ENCODE measurements around the gene NAP1L1.

NAP1L1 gene, protein sequence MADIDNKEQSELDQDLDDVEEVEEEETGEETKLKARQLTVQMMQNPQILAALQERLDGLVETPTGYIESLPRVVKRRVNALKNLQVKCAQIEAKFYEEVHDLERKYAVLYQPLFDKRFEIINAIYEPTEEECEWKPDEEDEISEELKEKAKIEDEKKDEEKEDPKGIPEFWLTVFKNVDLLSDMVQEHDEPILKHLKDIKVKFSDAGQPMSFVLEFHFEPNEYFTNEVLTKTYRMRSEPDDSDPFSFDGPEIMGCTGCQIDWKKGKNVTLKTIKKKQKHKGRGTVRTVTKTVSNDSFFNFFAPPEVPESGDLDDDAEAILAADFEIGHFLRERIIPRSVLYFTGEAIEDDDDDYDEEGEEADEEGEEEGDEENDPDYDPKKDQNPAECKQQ

DNA sequence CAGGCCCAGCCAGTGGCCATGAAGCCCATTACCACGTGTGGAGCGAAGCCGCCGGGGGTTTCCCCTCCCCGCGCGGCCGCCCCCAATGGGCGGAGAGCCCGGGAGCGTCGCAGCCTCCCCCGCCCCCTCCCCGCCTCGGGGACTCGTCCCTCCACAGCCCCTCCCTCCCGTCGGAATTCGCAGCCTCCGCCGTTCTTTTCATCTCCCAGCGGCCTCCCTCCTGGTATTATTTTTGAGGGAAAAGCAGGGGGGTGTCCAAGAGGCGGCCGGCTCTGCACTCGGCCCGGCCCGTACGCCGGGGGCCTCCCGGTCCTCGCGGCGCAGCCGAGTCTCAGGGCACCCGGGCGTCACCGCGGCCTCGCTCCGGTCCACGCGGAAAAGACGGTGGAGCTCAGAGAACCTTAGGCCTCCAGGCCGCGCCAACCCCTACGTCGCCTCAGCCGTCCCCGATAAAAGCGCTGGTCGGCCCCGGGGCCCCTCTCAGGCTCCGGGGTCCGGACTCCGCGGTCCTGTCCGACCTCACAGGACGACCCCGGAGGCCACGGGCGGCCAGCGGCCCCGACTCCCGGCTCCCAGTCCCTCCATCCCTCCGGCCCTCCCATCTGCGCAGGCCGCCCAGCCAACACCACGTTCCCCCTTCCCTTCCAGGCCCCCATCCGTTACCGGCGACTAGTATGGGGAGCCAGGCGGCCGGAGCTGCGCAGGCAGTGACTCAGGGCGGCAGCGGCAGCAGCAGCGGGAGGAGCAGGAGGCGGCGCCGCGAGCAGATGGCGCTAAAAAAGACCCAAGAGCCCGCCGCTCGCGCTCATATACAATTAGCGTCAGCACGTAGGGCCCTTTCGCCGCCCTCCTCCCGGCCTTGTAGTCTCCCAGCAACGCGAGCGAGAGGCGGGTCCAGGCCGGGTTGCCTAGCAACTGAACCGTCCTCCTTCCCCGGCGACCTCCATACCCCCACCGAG is at the start of gene NAP1L1:
Gene NAP1L1 (minus strand): TSS at position 782 of the 959 bp plus-strand sequence. CDS start 10,466 bp downstream, outside the sequence.
- DNase-seq (ENCODE audit: low read depth), result peak; percentile 96

DNA sequence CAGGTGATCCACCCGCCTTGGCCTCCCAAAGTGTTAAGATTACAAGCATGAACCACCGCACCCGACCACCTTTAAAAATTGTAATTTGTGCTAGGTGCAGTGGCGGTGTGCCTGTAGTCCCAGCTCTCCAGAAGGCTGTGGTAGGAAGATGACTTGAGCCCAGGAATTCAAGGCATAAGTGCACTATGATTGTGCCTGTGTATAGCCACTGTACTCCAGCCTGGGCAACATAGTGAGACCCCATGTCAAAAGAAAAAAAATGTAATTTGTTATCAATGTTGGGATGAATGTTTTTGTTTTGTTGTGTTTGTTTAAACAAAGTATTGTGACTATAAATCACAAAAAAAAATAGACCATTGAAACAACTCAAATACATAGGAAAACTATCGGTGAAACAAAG is 43.1 kb upstream of the NAP1L1 start:
- no peak for DNase-seq (ENCODE audit: low read depth)

DNA sequence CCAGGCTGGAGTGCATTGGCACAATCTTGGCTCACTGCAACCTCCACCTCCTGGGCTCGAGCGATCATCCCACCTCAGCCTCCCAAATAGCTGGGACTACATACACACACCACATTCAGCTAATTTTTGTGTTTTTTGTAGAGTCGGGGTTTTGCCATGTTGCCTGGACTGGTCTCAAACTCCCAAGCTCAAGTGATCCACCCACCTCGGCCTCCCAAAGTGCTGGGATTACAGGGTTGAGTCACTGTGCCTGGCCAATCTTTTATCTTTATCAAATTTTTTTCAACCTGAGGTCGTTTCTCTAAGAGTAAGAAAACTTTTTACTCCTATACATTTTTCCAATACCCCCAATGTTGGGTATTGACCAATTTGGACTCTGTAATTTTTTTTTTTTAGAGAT is 40.0 kb upstream of the NAP1L1 start:
- DNase-seq (ENCODE audit: low read depth), result no peak

DNA sequence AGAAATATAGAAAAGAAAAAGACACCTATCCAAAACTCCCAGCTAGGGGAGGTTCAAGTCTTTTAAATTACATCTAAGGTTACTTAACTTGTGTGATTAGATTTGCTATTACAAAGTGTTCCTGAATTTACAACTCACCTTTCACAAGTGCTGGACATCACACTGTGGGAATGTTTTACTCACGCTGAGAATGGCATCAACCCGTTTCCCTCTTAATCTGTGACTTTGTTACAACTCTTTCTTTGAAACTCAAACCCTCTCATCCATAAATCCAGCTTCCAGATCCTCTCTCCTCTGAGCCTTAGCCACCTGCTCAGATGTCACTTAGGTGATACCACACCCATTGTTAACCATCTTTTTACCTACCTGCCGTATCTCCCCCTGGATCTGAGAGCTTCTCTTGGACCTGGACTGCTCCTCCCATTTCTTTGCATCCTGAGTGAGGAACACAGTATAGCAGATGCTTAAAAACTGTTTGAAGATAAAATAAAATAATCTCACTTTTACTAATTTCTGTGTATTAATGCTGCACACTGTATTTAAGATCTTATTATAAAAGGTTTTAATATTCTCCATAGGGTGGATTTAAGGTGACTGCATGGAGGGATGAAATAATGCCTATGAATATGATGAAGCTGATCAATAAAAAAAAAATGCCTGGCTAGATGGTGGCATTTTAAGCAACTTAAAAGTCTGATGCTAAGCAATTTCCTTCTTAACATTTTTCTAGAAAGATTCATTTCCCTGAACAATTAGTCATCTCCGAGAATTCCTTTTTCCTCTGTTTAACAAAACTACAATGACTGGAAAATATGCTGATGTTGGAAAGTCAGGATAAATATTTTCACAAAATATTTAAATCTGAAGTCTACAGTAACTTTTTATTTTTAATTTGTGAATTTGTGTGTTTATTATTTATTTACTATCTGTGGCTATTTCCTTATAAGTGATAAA is 39.1 kb upstream of the NAP1L1 start:
- DNase-seq (ENCODE audit: low read depth), result no peak

DNA sequence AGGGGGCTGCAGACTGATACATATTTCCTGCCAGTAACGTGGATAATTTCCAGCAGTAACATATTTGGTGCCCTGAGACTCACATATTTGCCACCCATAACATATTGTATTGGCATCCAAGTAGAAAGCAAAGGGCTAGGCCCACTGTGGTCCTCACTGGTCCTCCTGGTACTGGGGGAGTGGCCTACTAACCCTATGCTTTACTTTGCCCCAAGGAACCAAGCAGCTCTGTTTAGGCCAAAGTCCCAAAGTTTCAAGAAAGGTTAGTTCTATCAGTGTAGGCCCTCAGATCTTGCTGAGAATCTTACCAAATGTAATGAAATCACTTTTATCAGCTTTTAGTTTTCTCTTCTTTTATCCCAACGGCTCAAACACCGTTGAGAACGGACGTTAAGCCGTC is 35.4 kb upstream of the NAP1L1 start:
- DNase-seq (ENCODE audit: low read depth), result no peak

DNA sequence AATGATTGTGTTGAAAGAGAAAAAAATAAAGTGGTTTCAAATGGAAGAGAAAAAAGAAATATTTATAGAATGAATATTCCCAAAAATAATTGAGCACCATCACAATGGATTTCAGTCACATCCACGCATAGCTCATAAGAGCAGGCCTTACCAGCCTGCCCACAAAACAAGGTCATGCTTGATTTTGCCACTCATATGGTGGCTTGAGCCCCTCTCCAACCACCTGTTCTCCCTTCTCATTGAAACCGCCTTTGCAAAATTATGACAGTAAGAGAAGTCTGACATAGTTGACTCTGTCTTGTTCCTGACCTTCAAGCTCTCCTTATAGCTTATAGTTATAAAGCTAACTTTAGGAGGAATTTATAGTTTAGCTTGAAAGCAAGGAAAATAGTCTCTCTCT is 33.3 kb upstream of the NAP1L1 start:
- DNase-seq (ENCODE audit: low read depth), result no peak

DNA sequence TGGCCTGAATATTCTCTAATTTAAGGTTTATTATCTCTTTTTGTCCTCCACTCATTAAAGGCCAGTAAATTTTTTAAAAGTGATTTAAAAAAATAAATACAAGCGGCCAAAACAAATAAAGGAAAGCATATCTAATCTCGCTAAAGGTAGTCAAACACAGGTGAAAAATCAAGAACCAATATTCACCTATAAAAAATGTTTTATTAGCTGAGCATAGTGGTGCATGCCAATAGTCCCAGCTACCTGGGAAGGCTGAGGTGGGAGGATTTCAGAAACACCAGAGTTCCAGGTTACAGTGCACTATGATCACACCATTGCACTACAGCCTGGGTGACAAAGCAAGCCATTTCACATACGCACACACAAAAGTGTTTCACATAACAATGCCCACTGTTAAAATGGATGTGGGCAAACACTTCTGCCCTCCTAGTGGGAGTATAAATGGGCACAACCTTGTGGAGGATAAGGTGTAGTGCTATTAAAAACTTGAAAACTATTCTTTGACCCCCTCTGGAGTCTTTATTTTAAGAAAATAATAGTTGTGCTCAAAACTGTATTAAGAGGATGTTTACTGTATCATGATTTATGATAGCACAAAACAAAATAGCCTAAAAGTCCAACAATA is 32.7 kb upstream of the NAP1L1 start:
- DNase-seq (ENCODE audit: low read depth), result no peak

DNA sequence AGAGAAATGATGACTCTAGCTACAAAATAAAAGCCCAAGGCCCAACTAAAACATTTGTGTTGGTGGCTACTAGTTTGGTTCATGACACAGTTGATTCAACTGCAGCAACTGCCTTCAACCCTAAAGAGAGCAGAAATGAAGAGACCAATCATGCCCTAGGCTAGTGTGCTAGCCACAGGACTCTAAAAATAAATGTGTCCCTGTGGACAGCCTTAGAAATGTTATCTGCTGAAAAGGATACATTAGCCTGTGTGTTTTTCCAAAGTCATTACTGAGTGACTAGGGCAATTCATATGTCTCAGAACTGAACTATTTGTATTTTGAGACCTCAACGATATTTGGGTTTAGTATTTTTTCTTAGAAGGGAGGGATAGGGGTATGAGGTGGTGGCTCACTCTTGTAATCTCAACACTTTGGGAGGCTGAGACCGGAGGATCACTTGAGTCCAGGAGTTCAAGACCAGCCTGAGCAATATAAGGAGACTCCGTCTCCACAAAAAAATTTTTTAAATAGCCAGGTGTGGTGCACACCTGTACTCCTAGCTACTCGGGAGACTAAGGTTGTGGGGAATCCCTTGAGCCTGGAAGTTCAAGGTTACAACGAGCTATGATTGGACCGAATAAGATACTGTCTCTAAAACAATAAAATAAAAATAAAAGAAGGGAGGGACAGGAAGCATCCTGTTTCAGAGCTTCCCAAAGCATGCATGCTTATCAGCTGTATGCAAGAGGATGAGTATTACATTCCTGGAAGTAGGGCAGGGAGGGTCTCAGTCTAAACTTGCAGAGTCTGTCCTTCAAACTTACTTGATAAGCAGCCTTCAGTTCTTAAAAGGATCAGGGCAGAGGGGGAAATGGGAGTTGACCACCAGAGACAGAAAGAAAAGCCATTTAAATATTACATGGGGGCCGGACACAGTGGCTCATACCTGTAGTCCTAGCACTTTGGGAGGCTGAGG is 29.6 kb upstream of the NAP1L1 start:
- DNase-seq (ENCODE audit: low read depth), result no peak

DNA sequence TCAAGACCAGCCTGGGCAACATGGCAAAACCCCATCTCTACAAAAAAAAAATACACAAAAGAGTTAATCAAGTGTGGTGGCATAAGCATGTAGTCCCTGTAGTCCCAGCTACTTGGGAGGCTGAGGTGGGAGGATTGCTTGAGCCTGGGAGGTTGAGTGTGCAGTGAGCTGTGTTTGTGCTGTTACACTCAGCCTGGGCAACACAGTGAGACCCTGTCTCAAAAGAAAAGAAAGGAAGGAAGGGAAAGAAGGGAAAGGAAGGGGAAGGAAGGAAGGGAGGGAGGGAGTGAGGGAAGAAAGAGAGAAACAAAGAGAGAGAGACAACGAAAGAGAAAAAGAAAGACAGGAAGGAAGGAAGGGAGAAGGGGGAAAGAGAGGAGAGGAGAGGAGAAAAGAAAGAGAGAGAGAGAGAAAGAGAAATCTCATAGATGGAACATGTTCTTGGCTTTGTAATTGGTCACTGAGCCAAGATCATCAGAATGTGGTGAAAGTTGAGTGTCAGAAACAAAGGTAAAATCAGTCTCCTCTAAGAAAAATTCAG is 26.8 kb upstream of the NAP1L1 start:
- DNase-seq (ENCODE audit: low read depth), result no peak

DNA sequence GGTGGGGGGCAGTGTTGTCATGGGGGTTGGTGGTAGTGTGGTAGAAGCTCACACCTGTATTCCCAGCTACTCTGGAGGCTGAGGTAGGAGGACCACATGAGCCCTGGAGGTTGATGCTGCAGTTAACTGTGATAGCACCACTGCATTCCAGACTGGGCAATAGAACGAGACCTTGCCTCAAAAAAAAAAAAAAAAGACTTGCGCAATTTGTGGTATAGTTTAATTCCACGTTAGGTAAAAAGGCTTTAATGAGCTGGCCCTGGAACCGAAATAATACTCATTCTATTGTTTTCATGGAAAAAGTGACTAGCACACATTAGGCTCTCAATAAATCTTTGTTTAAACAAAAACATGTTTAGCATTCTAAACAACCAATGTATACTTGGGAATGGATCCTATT is 25.4 kb upstream of the NAP1L1 start:
- DNase-seq (ENCODE audit: low read depth), result no peak

DNA sequence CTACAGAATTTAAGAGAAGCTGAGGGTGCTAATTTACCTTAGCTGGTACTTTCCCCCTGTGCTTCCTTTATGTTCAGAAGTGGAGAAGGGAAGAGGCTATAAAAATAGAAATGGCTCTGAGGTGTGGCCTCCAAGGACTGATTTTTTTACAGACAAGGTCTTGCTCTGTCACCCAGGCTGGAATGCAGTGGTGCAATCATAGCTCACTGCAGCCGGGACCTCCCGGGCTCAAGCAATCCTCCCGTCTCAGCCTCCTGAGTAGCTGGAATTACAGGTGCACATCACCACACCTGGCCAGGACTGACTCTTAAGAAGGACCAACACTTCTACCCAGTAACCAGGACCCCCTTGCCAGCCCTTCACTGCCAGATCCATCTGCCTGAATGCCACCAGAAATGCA is 23.9 kb upstream of the NAP1L1 start:
- no peak for DNase-seq (ENCODE audit: low read depth)

DNA sequence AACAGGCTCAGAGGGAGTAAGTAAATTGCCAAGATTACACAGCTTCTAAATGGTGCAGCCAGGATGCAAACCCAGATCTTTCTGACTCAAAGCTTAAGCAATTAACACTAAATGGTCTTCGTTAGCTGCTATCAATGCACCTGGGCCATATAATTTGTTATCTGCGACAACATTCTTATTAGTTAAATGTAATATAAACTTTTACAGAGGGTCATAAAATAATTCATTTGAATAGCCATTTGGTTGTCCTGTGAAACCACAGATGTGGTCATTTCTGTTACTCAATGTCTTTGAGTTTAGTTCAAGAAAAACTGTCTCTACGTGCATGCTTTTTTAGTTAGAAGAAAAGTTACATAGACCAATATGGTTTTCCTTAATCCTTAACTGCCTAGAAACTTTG is 22.1 kb upstream of the NAP1L1 start:
- DNase-seq (ENCODE audit: low read depth), result no peak

DNA sequence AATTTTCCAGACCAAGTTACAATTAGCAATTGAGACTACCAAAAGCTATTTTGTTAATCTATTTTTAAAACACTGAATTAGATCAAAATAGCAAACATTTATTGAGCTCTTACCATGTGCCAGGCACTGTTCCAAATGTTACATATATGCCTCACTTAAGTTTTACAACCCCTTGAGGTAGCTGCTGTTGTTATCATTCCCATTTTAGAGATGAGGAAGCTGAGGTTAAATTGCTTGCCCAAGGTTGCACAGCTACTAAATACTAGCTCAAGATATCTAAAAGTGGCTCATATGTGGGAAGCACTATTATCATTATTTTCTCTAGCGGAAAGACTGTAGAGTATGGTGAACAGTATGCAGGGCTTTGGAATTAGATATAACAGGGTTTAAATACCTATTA is 19.5 kb upstream of the NAP1L1 start:
- DNase-seq (ENCODE audit: low read depth), result no peak

DNA sequence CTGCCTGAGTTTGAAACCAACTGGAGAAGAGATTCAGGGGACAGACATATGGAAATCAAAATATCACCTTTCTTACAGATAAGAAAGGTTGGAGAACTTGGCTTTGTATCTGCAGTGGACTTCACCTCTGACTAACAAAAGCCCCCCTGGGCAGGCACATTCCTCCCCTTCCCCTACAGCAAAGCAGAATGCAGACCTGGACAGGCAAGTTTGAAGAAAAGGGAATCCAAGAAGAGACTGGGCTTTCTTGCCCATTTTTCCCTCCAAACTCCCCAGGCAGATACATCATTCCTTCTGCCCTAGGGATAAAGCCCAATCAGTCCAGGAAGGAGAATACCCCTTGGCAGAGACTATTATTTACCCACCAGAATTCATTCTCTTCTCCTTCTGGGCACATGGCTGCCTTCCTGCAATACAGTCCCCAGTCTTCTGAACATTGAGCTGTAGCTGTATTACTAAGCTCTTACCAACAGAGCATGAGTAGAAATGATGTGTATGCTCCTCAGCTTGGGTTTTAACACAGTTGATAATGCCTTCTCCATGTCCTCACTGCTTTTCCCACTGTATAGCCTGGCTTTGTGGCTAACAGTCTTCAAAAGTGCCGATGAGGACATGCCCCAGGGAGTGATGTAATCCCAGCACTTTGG is 17.4 kb upstream of the NAP1L1 start:
- DNase-seq (ENCODE audit: low read depth), result no peak

DNA sequence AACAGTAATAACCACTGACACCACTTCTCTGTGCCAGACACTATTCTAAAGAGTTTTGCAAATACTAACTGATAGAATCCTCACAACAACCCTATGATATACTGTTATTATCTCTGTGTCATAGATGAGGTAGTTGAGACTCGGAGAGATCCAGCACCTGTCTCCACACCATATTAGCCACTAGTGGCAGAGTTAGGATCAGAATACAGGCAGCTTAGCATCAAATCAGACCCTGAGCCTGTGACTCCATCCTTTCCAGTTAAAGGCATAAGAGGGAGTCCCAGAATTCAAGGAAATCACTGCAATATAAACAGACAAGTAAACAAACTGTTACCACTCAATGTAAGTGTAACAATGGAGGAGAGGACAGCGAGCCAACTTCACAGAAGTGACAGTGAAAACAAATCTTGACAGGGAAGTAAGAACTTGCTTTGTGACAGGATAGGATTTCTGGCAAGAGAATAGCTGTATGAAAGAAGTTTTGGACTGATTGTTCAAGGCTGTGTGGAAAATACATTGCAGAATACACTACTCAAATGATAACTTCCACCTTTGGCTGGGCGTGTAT is 11.7 kb upstream of the NAP1L1 start:
- DNase-seq (ENCODE audit: low read depth), result no peak

DNA sequence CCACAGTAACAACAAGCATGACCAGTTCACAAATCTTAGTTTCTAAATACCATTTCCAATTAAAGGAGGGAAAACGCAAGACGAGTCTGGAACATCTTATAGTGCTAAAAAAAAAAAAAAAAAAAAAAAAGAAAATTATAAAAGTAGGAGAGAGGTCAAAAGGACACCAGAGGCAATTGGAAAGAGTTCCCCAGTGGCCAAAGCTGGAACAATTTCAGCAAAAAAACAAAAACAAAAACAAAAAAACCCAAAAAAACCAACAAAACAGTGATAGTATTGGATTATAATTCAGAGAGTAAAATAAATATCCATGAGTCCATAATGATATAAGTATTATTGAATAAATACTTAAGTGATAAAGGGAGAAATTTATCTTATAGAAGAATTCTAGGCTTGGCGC is 10.3 kb upstream of the NAP1L1 start:
- no peak for DNase-seq (ENCODE audit: low read depth)

DNA sequence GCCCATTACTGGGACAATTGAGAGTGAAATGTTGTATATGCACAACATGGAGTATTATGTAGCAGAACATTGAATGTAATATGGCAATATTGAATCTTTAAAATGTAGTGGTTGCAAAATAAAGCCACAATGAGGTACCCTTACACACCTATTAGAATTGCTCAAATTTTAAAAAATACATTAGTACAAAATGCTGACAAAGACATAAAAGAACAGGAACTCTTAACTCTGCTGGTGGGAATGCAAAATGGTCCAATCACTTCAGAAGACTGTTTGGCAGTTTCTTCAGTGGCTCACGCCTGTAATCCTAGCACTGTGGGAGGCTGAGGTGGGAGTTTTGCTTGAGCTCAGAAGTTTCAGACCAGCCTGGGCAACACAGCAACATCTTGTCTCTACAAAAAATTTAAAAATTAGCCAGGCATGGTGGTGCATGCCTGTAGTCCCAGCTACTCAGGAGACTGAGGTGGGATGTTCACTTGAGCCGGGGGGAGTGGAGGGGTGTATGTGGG is 6.8 kb upstream of the NAP1L1 start:
- no peak for DNase-seq (ENCODE audit: low read depth)

DNA sequence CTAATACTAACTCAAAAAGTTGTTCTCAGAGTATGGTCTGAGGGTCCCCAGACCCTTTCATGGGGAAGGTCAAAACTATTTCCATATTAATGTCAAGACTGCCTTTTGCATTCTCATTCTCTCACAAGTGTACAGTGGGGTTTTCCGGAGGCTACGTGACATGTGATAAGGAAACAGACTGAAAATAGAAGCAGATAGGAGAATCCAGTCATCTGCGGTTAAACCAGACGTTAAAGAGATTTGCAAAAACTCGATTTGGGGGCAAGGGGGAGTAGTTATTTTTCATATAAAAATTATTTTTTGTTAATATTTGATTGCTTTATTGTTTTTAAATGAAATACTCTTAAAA is 1.0 kb upstream of the NAP1L1 start:
- DNase-seq (ENCODE audit: low read depth), result no peak

Measured in stimulated activated CD8-positive, alpha-beta memory T cell treated with anti-CD3 and anti-CD28 coated beads, Interleukin-15, amount 100 ng/mL, for 1 hour (primary cell).